Measurements from ENCODE around the gene NTN1.

DNA sequence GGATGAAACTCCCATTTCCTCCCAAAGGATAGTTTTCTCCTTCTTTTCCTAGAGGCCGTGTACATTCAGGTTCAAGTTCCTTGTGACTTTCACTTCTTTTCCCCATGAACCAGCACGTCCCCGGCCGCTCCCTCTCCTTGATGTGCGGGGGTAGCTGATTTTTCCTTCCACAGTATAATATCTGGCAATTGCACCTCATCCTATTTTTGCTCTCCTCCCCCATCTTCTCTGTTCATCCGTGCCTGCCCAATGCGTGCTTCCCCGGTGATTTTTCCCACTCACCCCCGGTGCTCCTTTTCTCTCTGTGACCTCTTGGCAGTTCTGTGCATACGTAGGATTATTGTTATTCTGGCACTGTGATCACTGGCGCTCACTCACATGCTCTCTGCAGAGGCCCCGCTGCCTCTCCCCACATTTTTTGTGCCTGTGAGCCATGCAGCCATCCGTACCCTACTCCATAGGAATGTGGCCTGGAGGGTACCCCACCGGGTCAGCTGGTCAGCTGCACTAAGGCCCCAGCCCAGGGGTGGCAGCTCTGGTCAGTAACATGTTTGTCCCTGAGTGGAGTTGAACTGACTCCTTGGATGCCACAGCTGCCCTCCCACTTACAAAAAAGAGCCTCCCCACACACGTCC, 100.0 kb downstream of the NTN1 start:
- TF ChIP-seq, protein P1, sequence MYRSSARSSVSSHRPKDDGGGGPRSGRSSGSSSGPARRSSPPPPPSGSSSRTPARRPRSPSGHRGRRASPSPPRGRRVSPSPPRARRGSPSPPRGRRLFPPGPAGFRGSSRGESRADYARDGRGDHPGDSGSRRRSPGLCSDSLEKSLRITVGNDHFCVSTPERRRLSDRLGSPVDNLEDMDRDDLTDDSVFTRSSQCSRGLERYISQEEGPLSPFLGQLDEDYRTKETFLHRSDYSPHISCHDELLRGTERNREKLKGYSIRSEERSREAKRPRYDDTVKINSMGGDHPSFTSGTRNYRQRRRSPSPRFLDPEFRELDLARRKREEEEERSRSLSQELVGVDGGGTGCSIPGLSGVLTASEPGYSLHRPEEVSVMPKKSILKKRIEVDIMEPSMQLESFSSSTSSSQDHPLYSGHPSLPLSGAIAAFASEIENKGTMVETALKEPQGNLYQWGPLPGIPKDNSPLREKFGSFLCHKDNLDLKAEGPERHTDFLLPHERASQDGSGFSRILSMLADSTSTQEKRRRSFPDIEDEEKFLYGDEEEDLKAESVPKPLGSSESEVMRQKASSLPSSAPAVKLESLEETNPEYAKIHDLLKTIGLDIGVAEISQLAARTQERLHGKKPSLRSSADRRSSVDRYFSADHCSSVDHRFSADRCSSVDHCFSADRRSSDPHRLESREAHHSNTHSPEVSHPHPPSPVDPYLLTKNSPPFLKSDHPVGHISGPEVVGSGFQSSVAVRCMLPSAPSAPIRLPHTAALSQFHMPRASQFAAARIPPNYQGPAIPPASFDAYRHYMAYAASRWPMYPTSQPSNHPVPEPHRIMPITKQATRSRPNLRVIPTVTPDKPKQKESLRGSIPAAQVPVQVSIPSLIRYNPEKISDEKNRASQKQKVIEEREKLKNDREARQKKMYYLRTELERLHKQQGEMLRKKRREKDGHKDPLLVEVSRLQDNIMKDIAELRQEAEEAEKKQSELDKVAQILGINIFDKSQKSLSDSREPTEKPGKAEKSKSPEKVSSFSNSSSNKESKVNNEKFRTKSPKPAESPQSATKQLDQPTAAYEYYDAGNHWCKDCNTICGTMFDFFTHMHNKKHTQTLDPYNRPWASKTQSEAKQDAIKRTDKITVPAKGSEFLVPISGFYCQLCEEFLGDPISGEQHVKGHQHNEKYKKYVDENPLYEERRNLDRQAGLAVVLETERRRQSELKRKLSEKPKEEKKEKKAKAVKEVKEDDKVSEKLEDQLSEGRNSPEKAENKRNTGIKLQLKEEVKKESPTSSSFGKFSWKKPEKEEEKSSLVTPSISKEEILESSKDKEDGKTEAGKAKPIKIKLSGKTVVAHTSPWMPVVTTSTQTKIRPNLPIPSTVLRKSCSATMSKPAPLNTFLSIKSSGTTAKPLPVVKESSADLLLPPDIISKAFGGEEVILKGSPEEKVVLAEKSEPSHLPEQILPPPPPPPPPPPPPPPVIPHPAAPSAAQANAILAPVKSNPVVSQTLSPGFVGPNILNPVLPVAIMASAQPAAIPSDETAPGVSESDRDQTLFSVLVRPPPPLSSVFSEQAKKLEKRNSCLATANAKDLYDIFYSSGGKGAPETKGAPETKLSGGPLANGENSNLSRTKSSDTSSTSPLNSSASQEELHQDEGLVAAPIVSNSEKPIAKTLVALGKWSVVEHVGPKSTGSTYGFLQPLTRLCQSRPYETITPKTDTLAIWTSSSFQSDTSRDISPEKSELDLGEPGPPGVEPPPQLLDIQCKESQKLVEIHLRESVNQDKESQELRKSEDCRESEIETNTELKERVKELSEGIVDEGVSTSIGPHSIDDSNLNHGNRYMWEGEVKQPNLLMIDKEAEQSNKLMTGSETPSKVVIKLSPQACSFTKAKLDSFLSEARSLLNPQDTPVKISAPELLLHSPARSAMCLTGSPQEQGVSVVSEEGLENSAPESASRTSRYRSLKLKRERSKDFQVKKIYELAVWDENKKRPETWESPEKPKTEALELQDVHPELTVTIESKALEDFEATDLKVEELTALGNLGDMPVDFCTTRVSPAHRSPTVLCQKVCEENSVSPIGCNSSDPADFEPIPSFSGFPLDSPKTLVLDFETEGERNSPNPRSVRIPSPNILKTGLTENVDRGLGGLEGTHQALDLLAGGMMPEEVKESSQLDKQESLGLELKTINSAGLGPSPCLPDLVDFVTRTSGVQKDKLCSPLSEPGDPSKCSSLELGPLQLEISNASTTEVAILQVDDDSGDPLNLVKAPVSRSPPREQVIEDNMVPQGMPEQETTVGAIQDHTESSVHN (CRISPR knock-in tag; IDR thresholded peaks at IDR 0.05), result no peak
- no peak for TF ChIP-seq FOXA1 (IDR thresholded peaks at IDR 0.05)
- TF ChIP-seq FOXA1 (CRISPR knock-in tag; IDR thresholded peaks at IDR 0.05), result no peak
- no peak for TF ChIP-seq CEBPB (IDR thresholded peaks at IDR 0.05; ENCODE audit: borderline replicate concordance, low read depth, low read length)
- no peak for TF ChIP-seq NFIC (IDR thresholded peaks at IDR 0.05; ENCODE audit: low read length)
- TF ChIP-seq PCBP1 (IDR thresholded peaks at IDR 0.05; ENCODE audit: borderline replicate concordance, low read depth, low read length), result no peak
- TF ChIP-seq, protein P2, sequence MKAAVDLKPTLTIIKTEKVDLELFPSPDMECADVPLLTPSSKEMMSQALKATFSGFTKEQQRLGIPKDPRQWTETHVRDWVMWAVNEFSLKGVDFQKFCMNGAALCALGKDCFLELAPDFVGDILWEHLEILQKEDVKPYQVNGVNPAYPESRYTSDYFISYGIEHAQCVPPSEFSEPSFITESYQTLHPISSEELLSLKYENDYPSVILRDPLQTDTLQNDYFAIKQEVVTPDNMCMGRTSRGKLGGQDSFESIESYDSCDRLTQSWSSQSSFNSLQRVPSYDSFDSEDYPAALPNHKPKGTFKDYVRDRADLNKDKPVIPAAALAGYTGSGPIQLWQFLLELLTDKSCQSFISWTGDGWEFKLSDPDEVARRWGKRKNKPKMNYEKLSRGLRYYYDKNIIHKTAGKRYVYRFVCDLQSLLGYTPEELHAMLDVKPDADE (CRISPR knock-in tag; IDR thresholded peaks at IDR 0.05), result no peak
- TF ChIP-seq, protein P3, sequence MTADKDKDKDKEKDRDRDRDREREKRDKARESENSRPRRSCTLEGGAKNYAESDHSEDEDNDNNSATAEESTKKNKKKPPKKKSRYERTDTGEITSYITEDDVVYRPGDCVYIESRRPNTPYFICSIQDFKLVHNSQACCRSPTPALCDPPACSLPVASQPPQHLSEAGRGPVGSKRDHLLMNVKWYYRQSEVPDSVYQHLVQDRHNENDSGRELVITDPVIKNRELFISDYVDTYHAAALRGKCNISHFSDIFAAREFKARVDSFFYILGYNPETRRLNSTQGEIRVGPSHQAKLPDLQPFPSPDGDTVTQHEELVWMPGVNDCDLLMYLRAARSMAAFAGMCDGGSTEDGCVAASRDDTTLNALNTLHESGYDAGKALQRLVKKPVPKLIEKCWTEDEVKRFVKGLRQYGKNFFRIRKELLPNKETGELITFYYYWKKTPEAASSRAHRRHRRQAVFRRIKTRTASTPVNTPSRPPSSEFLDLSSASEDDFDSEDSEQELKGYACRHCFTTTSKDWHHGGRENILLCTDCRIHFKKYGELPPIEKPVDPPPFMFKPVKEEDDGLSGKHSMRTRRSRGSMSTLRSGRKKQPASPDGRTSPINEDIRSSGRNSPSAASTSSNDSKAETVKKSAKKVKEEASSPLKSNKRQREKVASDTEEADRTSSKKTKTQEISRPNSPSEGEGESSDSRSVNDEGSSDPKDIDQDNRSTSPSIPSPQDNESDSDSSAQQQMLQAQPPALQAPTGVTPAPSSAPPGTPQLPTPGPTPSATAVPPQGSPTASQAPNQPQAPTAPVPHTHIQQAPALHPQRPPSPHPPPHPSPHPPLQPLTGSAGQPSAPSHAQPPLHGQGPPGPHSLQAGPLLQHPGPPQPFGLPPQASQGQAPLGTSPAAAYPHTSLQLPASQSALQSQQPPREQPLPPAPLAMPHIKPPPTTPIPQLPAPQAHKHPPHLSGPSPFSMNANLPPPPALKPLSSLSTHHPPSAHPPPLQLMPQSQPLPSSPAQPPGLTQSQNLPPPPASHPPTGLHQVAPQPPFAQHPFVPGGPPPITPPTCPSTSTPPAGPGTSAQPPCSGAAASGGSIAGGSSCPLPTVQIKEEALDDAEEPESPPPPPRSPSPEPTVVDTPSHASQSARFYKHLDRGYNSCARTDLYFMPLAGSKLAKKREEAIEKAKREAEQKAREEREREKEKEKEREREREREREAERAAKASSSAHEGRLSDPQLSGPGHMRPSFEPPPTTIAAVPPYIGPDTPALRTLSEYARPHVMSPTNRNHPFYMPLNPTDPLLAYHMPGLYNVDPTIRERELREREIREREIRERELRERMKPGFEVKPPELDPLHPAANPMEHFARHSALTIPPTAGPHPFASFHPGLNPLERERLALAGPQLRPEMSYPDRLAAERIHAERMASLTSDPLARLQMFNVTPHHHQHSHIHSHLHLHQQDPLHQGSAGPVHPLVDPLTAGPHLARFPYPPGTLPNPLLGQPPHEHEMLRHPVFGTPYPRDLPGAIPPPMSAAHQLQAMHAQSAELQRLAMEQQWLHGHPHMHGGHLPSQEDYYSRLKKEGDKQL (CRISPR knock-in tag; IDR thresholded peaks at IDR 0.05; ENCODE audit: low read depth), result no peak
- TF ChIP-seq, protein P4, sequence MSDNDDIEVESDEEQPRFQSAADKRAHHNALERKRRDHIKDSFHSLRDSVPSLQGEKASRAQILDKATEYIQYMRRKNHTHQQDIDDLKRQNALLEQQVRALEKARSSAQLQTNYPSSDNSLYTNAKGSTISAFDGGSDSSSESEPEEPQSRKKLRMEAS (IDR thresholded peaks at IDR 0.05), result no peak
- no peak for TF ChIP-seq ZNF451 (CRISPR knock-in tag; IDR thresholded peaks at IDR 0.05)
- no peak for TF ChIP-seq ZMYM2 (CRISPR knock-in tag; IDR thresholded peaks at IDR 0.05)
- TF ChIP-seq ZKSCAN1 (IDR thresholded peaks at IDR 0.05; ENCODE audit: low read length), result no peak
- TF ChIP-seq TARDBP (CRISPR knock-in tag; IDR thresholded peaks at IDR 0.05), result no peak
- no peak for TF ChIP-seq ZSCAN30 (CRISPR knock-in tag; IDR thresholded peaks at IDR 0.05)
- TF ChIP-seq EHMT2 (IDR thresholded peaks at IDR 0.05; ENCODE audit: borderline replicate concordance, low read depth, low read length), result no peak

Measured in HepG2 (cell line).